A673 (cell line): ENCODE data around the gene BARHL1. TPM values are rescaled to one million over a fixed set of nuclear protein-coding genes. Genes with fewer than 3 reads are reported as not detected.

Experiments used
- Bru-seq: library from RNA; stranded (reverse); fragments of 400-500 nt; gene quantifications from one replicate; lab custom pipeline; 2021; lab: Mats Ljungman, UMichigan
- BruChase-seq, 2 experiments: library from RNA; stranded (reverse); fragments of 400-500 nt; gene quantifications; one replicate each; lab custom pipeline; 2021; lab: Mats Ljungman, UMichigan
- BruUV-seq: library from RNA; stranded (reverse); fragments of 400-500 nt; replicated peaks from 2 replicates; lab custom pipeline; 2021; lab: Mats Ljungman, UMichigan
- CTCF ChIA-PET: fragments of 300-600 bp; sonication (Branson Sonifier 250); formaldehyde crosslinking; loops from one replicate; lab custom pipeline; 2022; ENCODE audit warnings: antibody characterized with exemption; lab: Charles Lee
- POLR2A ChIA-PET: fragments of 300-600 bp; sonication (Branson Sonifier 250); formaldehyde crosslinking; loops from one replicate; lab custom pipeline; 2022; ENCODE audit warnings: antibody characterized with exemption; ENCODE audit not compliant: low non-redundant PET; lab: Charles Lee
- DNase-seq: peaks from one replicate; pipeline ENCODE4 v3.0.0-alpha.2; 2015; ENCODE audit warnings: low spot score
- H3K27ac ChIP-seq: fragments of 200-600 bp; sonication (generic); 2 replicates; pipeline ENCODE4 v1.5.1; 2016; ENCODE audit warnings: mixed run types, low read depth, mild to moderate bottlenecking, mixed read lengths, antibody characterized with exemption, low read length; ENCODE audit not compliant: poor library complexity, severe bottlenecking
- H3K27me3 ChIP-seq: fragments of 200-600 bp; sonication (generic); replicated peaks from 2 replicates; pipeline ENCODE4 v1.6.1; 2017; ENCODE audit warnings: mixed run types, low read depth, mild to moderate bottlenecking, mixed read lengths, antibody characterized with exemption, low read length; ENCODE audit not compliant: insufficient read depth, poor library complexity
- H3K36me3 ChIP-seq: fragments of 200-600 bp; sonication (generic); 2 replicates; pipeline ENCODE4 v1.6.1; 2016; ENCODE audit warnings: mixed run types, mild to moderate bottlenecking, mixed read lengths, antibody characterized with exemption, low read length; ENCODE audit not compliant: insufficient read depth, poor library complexity, severe bottlenecking
- H3K4me1 ChIP-seq: fragments of 200-600 bp; sonication (generic); 2 replicates; pipeline ENCODE4 v1.6.1; 2017; ENCODE audit warnings: mixed run types, mild to moderate bottlenecking, mixed read lengths, antibody characterized with exemption, low read length; ENCODE audit not compliant: insufficient read depth, poor library complexity, severe bottlenecking
- H3K4me3 ChIP-seq: fragments of 200-600 bp; sonication (generic); 2 replicates; pipeline ENCODE4 v1.5.1; 2016; ENCODE audit warnings: low read depth, mixed run types, mild to moderate bottlenecking, mixed read lengths, low read length; ENCODE audit not compliant: poor library complexity, severe bottlenecking
- H3K9me3 ChIP-seq: fragments of 200-600 bp; sonication (generic); 2 replicates; pipeline ENCODE4 v1.6.1; 2016; ENCODE audit warnings: mixed run types, low read depth, mild to moderate bottlenecking, mixed read lengths, antibody characterized with exemption, low read length; ENCODE audit not compliant: poor library complexity, severe bottlenecking
- EZH2 ChIP-seq: fragments of 200-600 bp; sonication (generic); IDR thresholded peaks from 2 replicates; pipeline ENCODE4 v1.6.1; 2017; ENCODE audit warnings: borderline replicate concordance, low read depth, mild to moderate bottlenecking, mixed read lengths, antibody characterized with exemption, low read length; ENCODE audit not compliant: poor library complexity, severe bottlenecking
- intact Hi-C: fragments of 100-400 bp; cut with micrococcal nuclease; formaldehyde crosslinking; loops from one replicate; pipeline ENCODE4 v1.10.0; 2022; ENCODE audit not compliant: unreplicated experiment
- long read RNA-seq: library from polyadenylated mRNA; stranded (forward); transcript quantifications from one replicate; pipeline ENCODE4 v2.0.0, GENCODE V29; 2022
- total RNA-seq: library from RNA; stranded (reverse); gene quantifications from 2 replicates; pipeline ENCODE4 v1.2.3, GENCODE V29; 2021
- TF ChIP-seq, protein P1 (sequence below): fragments of 300-800, 200-600 bp; sonication (generic); conservative IDR thresholded peaks from 2 replicates; pipeline ENCODE4 v1.5.1; 2017; ENCODE audit warnings: low read depth, mild to moderate bottlenecking, antibody characterized with exemption, low read length, moderate library complexity, mixed read lengths

BARHL1 gene
- total RNA-seq (not detected in 2 replicates), Bru-seq, nascent RNA (percentile 9 among the genes with signal in this experiment), BruChase-seq, experiment 1, labeled RNA remaining after a 2-hour chase (not detected), BruChase-seq, experiment 2, labeled RNA remaining after a 6-hour chase (not detected)
- long read RNA-seq: 0 reads

DNA sequence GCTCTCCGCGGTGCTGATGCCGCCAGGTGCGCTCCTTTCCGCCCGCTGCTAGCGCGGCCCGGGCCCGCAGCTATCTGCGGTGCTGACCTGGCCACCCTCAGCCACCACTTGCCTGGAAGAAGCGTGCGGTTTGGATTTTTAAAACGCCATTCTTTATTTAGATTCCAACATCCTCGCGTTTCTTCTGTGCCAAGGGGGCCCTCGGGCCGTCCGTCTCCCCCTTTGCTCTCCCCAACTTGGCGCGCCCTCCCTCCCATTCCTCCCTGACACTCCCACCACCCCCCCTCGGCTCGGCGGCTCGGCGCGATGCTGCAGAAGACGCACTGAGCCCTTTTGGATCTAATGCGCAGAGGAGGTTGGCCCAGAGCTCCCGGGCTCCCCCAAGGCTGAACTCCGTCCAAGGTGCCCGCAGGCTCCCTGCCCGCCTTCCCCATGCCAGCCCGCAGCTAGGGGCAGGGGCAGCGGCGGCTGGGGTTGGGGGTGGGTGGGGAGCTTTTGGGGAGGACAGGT is at the start of gene BARHL1:
Gene BARHL1 (plus strand): TSS at position 331 of the 510 bp plus-strand sequence. CDS start 192 bp downstream, outside the sequence.
- BruUV-seq: no TSS peak
- Histone ChIP-seq H3K9me3 (no peaks in the 10 kb centered on the region), H3K36me3 (no peaks in the 10 kb centered on the region), H3K27me3 (peaks cover 100% of the 10 kb centered on the region), H3K4me1 (peaks cover 4% of the 10 kb centered on the region), H3K4me3 (peak within 1 kb of the TSS; percentile 25), H3K27ac (no peak within 1 kb of the TSS)
- TF ChIP-seq, protein P1, sequence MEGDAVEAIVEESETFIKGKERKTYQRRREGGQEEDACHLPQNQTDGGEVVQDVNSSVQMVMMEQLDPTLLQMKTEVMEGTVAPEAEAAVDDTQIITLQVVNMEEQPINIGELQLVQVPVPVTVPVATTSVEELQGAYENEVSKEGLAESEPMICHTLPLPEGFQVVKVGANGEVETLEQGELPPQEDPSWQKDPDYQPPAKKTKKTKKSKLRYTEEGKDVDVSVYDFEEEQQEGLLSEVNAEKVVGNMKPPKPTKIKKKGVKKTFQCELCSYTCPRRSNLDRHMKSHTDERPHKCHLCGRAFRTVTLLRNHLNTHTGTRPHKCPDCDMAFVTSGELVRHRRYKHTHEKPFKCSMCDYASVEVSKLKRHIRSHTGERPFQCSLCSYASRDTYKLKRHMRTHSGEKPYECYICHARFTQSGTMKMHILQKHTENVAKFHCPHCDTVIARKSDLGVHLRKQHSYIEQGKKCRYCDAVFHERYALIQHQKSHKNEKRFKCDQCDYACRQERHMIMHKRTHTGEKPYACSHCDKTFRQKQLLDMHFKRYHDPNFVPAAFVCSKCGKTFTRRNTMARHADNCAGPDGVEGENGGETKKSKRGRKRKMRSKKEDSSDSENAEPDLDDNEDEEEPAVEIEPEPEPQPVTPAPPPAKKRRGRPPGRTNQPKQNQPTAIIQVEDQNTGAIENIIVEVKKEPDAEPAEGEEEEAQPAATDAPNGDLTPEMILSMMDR: no peak
- peak; percentile 7 for TF ChIP-seq EZH2
- intact Hi-C loops: no loop called here
- POLR2A ChIA-PET: no interaction called here
- CTCF ChIA-PET: no interaction called here
- no peak for DNase-seq

DNA sequence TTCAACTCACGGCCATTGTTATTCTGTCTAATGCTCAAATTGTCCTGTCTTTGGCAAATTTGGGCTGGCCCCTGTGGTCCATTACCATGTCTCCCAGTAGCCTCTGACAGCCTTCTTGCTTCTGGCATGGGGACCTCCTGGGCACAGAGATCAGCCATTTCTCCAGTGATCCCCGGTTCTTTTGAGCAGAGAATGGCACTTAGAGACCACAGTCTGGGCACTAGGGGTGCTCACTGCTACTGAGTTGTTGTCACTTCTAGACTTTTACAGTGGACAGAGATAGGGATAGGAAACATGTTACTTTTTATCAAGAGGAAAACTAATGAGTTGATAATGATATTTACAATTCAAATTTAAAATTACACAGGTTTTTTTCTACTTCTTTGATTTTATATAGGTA is 47.6 kb upstream of the BARHL1 start:
- POLR2A ChIA-PET: no interaction called here
- peaks cover 10% of the 10 kb centered on the region for H3K9me3 ChIP-seq
- CTCF ChIA-PET: no interaction called here

GRCh38 chr9:132536124-132536523 is 46.3 kb upstream of the BARHL1 start:
- intact Hi-C loops: no loop called here
- no TSS peak for BruUV-seq
- ChIA-PET CTCF (no interaction called here), POLR2A (no interaction called here)
- Histone ChIP-seq H3K27ac (no peak overlapping the region), H3K36me3 (no peaks in the 10 kb centered on the region), H3K9me3 (peaks cover 10% of the 10 kb centered on the region), H3K27me3 (peaks cover 23% of the 10 kb centered on the region), H3K4me1 (peaks cover 6% of the 10 kb centered on the region), H3K4me3 (no peak overlapping the region)
- TF ChIP-seq EZH2: no peak
- TF ChIP-seq, protein P1: no peak
- DNase-seq: no peak

More for the DNA sequence above, 47.6 kb upstream of the BARHL1 start:
- TF ChIP-seq, protein P1: no peak
- TF ChIP-seq EZH2: no peak
- Histone ChIP-seq H3K4me3 (no peak overlapping the region), H3K27ac (no peak overlapping the region), H3K4me1 (peaks cover 6% of the 10 kb centered on the region), H3K36me3 (no peaks in the 10 kb centered on the region), H3K27me3 (peaks cover 36% of the 10 kb centered on the region)
- DNase-seq: no peak
- intact Hi-C loops: no loop called here
- no TSS peak for BruUV-seq
